Right lobe of liver (tissue), 4 donors: ENCODE measurements around the gene CAMSAP2.

Experiments used
- CTCF ChIP-seq, 4 donors: fragments of 200-600 bp in 3 of 4; fragments of 450-650 bp in 1 of 4; IDR thresholded peaks; one replicate each; pipeline versions ENCODE4 v1.5.1 to v1.8.0; 2016 to 2022; ENCODE audit warnings: antibody characterized with exemption in 4 of 4, mild to moderate bottlenecking in 2 of 4
- POLR2A ChIP-seq: fragments of 450-650 bp; IDR thresholded peaks from one replicate; pipeline ENCODE4 v1.6.1; 2017; ENCODE audit warnings: antibody characterized with exemption, mild to moderate bottlenecking
- donor health status: DM: no; HTN: no; CAD: no.
- donor health status: DM: no; HTN: no; CAD: no.
- donor health status: DM: no; HTN: yes; CAD: no.

GRCh38 chr1:200779326-200779725 is 40.6 kb downstream of the CAMSAP2 start:
- no peak for TF ChIP-seq CTCF (IDR thresholded peaks at IDR 0.05)
- TF ChIP-seq POLR2A: no peak
